Measurements from ENCODE around the gene OR8D4. TPM values are rescaled to one million over a fixed set of nuclear protein-coding genes. Genes with fewer than 3 reads are reported as not detected.

Gene OR8D4
- total and polyA plus RNA-seq, 2 experiments from 2014 or later, result 0.54 to 0.90 TPM

Other genes starting within 250 kb of the OR8D4 start
- 1.6 and 1.8 TPM in 2 replicates for gene SCN3B, start 247.5 kb upstream of the OR8D4 start, total RNA-seq
- 0.30 and 1.3 TPM in 2 replicates for gene SCN3B, start 247.5 kb upstream of the OR8D4 start, polyA plus RNA-seq
- gene ZNF202, start 160.5 kb upstream of the OR8D4 start, total RNA-seq, result 5.7 and 9.0 TPM in 2 replicates
- gene ZNF202, start 160.5 kb upstream of the OR8D4 start, polyA plus RNA-seq, result 7.1 and 8.4 TPM in 2 replicates
- gene OR6X1, start 147.6 kb upstream of the OR8D4 start, total RNA-seq, result not detected in 2 replicates
- gene OR6X1, start 147.6 kb upstream of the OR8D4 start, polyA plus RNA-seq, result not detected in 2 replicates
- gene OR6M1, start 95.8 kb upstream of the OR8D4 start, total RNA-seq, result not detected in 2 replicates
- gene OR6M1, start 95.8 kb upstream of the OR8D4 start, polyA plus RNA-seq, result not detected in 2 replicates
- gene TMEM225, start 16.5 kb upstream of the OR8D4 start, total RNA-seq, result not detected in 2 replicates
- 0.13 TPM in 1 of 2 replicates, not detected in the other for gene TMEM225, start 16.5 kb upstream of the OR8D4 start, polyA plus RNA-seq
- 0.32 and 0.77 TPM in 2 replicates for gene OR4D5, start 37.5 kb downstream of the OR8D4 start, total RNA-seq
- not detected in 2 replicates for gene OR4D5, start 37.5 kb downstream of the OR8D4 start, polyA plus RNA-seq
- gene OR6T1, start 41.7 kb downstream of the OR8D4 start, total RNA-seq, result not detected in 2 replicates
- gene OR6T1, start 41.7 kb downstream of the OR8D4 start, polyA plus RNA-seq, result not detected in 2 replicates
- not detected in 2 replicates for gene OR10S1, start 75.6 kb downstream of the OR8D4 start, total RNA-seq
- gene OR10S1, start 75.6 kb downstream of the OR8D4 start, polyA plus RNA-seq, result not detected in 2 replicates
- gene OR10G6, start 93.0 kb downstream of the OR8D4 start, total RNA-seq, result not detected in 2 replicates
- not detected in 2 replicates for gene OR10G6, start 93.0 kb downstream of the OR8D4 start, polyA plus RNA-seq
- gene OR10G4, start 110.8 kb downstream of the OR8D4 start, total RNA-seq, result 0.17 and 0.64 TPM in 2 replicates
- not detected in 2 replicates for gene OR10G4, start 110.8 kb downstream of the OR8D4 start, polyA plus RNA-seq
- not detected in 2 replicates for gene OR10G9, start 120.8 kb downstream of the OR8D4 start, total RNA-seq
- gene OR10G9, start 120.8 kb downstream of the OR8D4 start, polyA plus RNA-seq, result not detected in 2 replicates
- 0.16 and 0.47 TPM in 2 replicates for gene OR10G8, start 124.6 kb downstream of the OR8D4 start, total RNA-seq
- gene OR10G8, start 124.6 kb downstream of the OR8D4 start, polyA plus RNA-seq, result not detected in 2 replicates
- not detected in 2 replicates for gene OR10G7, start 139.2 kb downstream of the OR8D4 start, total RNA-seq
- gene OR10G7, start 139.2 kb downstream of the OR8D4 start, polyA plus RNA-seq, result not detected in 2 replicates
- 19.1 and 21.6 TPM in 2 replicates for gene VWA5A, start 213.3 kb downstream of the OR8D4 start, total RNA-seq
- 18.9 and 26.3 TPM in 2 replicates for gene VWA5A, start 213.3 kb downstream of the OR8D4 start, polyA plus RNA-seq

Data from hepatocyte (in vitro differentiated cells).